Peyer's patch (tissue), 4 donors: Measurements from ENCODE around the gene MPV17L2. TPM values are rescaled to one million over a fixed set of nuclear protein-coding genes. Genes with fewer than 3 reads are reported as not detected.
"Not testable (repeated sequence)": the region's sequence is repeated elsewhere in the genome, so short reads cannot be mapped to it uniquely, and the experiment has no call there.

ENCODE experiments used
- DNase-seq, 3 donors: peaks; one replicate each; pipeline ENCODE4 v3.0.0-alpha.2; 2017 to 2019
- H3K27ac ChIP-seq, 4 donors: fragments of 200-600 bp; sonication (generic); one replicate each; pipeline ENCODE4 v1.5.1; 2016 to 2019
- H3K27me3 ChIP-seq, 2 donors: fragments of 200-600 bp; sonication (generic); one replicate each; pipeline ENCODE4 v1.5.1; 2019
- H3K36me3 ChIP-seq, 3 donors: fragments of 200-600 bp; sonication (generic); one replicate each; pipeline ENCODE4 v1.5.1; 2016 to 2019
- H3K4me1 ChIP-seq, 4 donors: fragments of 200-600 bp; sonication (generic); one replicate each; pipeline ENCODE4 v1.5.1; 2016 to 2019
- H3K4me3 ChIP-seq, 4 donors: fragments of 200-600 bp; sonication (generic); 1 replicate in 3 of 4; 2 replicates in 1 of 4; pipeline ENCODE4 v1.5.1; 2016 to 2019; ENCODE audit warnings: mild to moderate bottlenecking in 1 of 4
- H3K9me3 ChIP-seq, 4 donors: fragments of 200-600 bp; sonication (generic); one replicate each; pipeline ENCODE4 v1.5.1; 2016 to 2019; ENCODE audit warnings: mild to moderate bottlenecking in 1 of 4
- POLR2A ChIP-seq, 2 donors: fragments of 450-650 bp; IDR thresholded peaks; one replicate each; pipeline ENCODE4 v1.5.1; 2017; ENCODE audit warnings: antibody characterized with exemption in 2 of 2, mild to moderate bottlenecking in 2 of 2, moderate library complexity in 2 of 2
- total RNA-seq, 4 donors: library from RNA; depleted of rRNA; stranded (reverse); fragments of >200 nt; gene quantifications; one replicate each; pipeline ENCODE4 v1.1.0, GENCODE V29; 2016
- TF ChIP-seq, protein P1 (sequence below), 6 experiments: fragments of 450-650 bp in 4 of 6; fragments of 200-600 bp in 2 of 6; sonication (generic) in 1 of 6; IDR thresholded peaks; one replicate each; pipeline ENCODE4 v1.5.1; 2017 to 2019; ENCODE audit warnings: antibody characterized with exemption in 6 of 6, mild to moderate bottlenecking in 3 of 6, moderate library complexity in 1 of 6

Gene MPV17L2
- total RNA-seq, 4 donors from 2014 or later: 4.1 to 19.6 (median 16.0) TPM

DNA sequence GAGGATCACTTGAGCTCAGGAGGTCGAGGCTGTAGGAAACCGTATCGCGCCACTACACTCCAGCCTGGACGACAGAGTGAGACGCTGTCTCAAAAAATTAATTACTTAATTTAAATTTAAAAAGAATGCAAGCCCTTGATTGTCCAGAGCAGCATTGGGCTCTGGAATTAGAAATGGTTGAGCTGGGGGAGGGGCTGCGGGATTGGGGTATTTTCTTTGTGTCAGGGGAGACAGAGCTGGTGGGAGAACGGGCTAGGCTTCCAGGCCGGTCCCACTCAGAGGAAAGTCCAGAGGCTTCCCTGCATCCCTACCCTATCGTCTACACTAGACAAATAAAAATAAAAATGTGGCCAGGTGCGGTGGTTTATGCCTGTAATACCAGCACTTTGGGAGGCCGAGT lies 13.0 kb downstream of the MPV17L2 start:
- Histone ChIP-seq H3K36me3 (no peaks in the 10 kb centered on the region), H3K4me3 (no peak overlapping the region), H3K9me3 (no peaks in the 10 kb centered on the region), H3K27me3 (no peaks in the 10 kb centered on the region), H3K4me1 (peaks cover 0 to 26% (median 9%) of the 10 kb centered on the region in 4 donors), H3K27ac (peak overlapping the region in 2 of 4 donors; percentile 92 to 96)
- no peak for DNase-seq
- TF ChIP-seq, protein P1, sequence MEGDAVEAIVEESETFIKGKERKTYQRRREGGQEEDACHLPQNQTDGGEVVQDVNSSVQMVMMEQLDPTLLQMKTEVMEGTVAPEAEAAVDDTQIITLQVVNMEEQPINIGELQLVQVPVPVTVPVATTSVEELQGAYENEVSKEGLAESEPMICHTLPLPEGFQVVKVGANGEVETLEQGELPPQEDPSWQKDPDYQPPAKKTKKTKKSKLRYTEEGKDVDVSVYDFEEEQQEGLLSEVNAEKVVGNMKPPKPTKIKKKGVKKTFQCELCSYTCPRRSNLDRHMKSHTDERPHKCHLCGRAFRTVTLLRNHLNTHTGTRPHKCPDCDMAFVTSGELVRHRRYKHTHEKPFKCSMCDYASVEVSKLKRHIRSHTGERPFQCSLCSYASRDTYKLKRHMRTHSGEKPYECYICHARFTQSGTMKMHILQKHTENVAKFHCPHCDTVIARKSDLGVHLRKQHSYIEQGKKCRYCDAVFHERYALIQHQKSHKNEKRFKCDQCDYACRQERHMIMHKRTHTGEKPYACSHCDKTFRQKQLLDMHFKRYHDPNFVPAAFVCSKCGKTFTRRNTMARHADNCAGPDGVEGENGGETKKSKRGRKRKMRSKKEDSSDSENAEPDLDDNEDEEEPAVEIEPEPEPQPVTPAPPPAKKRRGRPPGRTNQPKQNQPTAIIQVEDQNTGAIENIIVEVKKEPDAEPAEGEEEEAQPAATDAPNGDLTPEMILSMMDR (IDR thresholded peaks at IDR 0.05): no peak
- no peak for TF ChIP-seq POLR2A (IDR thresholded peaks at IDR 0.05)

DNA sequence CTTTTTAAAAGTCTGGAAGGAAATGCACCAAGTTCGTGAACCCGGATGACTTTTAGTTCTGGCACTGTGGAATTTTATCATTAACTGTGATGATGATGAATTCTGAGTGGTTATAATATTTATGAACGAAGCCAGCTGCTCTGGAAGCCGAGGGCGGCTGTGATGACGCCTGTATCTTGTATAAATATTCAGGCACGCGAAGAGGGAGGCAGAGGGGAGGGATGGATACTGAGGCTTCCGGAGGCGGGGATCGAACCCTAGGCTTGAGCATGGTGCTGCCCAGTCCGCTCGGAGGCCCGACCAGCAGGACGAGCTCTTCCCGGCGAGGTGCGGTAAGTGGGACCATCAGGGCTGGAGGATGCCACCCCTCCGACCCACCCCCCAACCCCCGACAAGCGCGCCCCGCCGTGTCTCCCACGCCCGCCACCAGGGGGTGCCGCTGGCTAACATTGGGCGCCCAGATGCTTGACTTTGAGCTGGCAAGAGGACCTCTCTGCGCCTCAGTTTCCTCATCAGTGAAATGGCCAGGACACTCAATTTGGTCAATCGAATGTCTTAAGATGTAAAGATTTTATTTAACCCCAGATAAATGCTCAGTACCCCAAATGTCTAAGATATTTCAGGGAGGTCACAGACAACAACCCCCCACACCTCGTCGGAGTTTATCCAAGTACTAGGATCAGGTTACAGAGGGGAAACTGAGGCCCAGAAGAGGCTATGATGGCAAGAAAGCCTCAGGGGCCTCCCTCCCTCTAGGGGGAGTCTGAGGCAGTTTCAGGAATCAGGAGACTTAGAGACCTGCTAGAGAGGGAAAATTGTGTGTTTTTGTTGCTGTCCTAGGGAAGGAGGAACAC lies 15.3 kb downstream of the MPV17L2 start:
- no peaks in the 10 kb centered on the region for H3K9me3 ChIP-seq
- no peak overlapping the region for H3K4me3 ChIP-seq
- H3K36me3 ChIP-seq: no peaks in the 10 kb centered on the region
- no peaks in the 10 kb centered on the region for H3K27me3 ChIP-seq
- peaks cover 0 to 15% (median 3%) of the 10 kb centered on the region in 4 donors for H3K4me1 ChIP-seq
- H3K27ac ChIP-seq: peak overlapping the region in 2 of 4 donors; percentile 8 to 39
- TF ChIP-seq, protein P1 (IDR thresholded peaks at IDR 0.05): peak in 5 of 6 experiments; percentile 30 to 77 (median 44)
- TF ChIP-seq POLR2A (IDR thresholded peaks at IDR 0.05): no peak
- peak; percentile 38 to 67 (median 66) for DNase-seq

DNA sequence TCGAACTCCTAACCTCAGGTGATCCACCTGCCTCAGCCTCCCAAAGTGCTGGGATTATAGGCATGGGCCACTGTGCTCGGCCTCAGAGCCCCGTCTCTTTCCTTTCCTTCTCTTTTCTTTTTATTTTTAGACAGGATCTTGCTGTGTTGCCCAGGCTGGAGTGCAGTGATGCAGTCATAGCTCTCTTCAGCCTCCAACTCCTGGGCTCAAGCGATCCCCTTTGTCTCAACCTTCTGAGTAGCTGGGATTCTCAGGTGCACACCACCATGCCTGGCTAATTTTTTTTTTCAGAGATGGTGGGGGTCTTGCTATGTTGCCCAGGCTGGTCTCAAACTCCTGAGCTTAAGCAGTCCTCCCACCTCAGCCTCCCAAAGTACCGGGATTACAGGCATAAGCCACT lies 16.9 kb downstream of the MPV17L2 start:
- not testable (repeated sequence) for H3K27me3 ChIP-seq, H3K9me3 ChIP-seq, H3K4me3 ChIP-seq, H3K36me3 ChIP-seq, H3K4me1 ChIP-seq, H3K27ac ChIP-seq, DNase-seq

DNA sequence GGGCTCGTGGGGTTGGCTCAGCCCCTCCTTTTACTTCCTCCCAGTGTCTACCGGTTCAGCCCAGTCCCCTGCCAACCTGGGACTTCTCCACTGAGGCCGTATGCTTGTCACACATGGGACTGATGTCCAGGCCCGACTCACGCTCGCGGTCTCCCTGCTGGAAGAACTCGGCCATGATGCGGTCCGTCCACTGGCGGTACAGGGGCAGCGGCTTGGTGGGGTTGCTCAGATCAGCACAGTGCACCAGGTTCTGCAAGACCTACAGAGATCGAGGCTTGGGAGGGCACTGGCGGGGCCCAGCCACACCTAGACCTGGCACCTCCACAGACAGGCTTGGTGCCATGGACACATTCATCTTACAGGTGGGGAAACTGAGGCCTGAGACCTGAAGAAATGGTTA lies 18.7 kb downstream of the MPV17L2 start:
- Histone ChIP-seq H3K4me1 (no peaks in the 10 kb centered on the region), H3K9me3 (no peaks in the 10 kb centered on the region), H3K4me3 (no peak overlapping the region), H3K27me3 (no peaks in the 10 kb centered on the region), H3K36me3 (no peaks in the 10 kb centered on the region), H3K27ac (no peak overlapping the region)
- TF ChIP-seq POLR2A (IDR thresholded peaks at IDR 0.05): no peak
- TF ChIP-seq, protein P1 (IDR thresholded peaks at IDR 0.05): no peak
- DNase-seq: no peak

DNA sequence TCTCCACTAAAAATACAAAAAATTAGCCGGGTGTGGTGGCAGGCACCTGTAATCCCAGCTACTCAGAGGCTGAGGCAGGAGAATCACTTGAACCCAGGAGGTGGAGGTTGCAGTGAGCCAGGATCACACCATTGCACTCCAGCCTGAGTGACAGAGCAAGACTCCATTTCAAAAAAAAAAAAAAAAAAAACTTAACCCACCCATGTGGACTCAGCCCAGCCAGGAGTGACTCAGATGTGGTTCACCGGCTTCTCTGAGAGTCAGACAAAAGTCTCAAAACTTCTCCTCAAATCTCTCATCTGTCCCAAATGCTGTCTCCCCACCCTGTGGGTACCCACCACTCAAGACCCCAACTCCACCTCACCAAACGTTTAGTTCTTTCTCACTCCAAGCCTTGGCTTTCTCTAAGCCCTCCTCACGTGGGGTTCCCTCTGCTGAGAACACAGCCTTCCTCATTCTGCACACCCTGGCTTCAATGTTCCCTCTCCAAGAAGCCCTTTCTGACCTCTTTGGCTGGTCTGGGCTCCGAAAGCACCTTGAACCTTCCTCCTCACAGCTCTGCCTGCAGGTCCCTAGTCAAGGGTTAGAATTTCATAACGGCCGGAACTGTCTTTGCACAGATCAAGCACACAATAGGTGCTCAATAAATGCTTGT lies 21.9 kb downstream of the MPV17L2 start:
- H3K27ac ChIP-seq: no peak overlapping the region
- TF ChIP-seq, protein P1 (IDR thresholded peaks at IDR 0.05): no peak
- no peak for TF ChIP-seq POLR2A (IDR thresholded peaks at IDR 0.05)
- H3K9me3 ChIP-seq: no peaks in the 10 kb centered on the region
- no peaks in the 10 kb centered on the region for H3K4me1 ChIP-seq
- H3K4me3 ChIP-seq: no peak overlapping the region
- no peaks in the 10 kb centered on the region for H3K36me3 ChIP-seq
- DNase-seq: no peak
- H3K27me3 ChIP-seq: no peaks in the 10 kb centered on the region

DNA sequence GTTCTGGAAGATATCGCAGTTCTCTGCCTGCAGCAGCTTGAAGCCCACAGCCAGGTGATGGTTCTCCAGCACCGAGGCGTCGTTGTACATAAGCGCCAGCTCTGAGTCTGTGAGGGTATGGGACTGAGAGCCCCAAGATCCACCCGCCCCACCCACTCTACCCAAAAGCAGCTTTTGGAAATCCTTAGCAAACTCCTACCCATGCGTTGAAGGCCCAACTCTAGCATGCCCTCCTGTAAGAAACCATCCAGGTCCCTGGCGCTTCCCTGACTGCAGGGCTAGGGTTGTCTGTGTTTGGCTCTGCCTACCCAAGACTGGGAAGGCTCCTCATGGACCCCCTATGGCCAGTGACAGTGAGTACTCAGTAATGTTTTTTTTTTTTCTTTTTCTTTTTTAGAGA lies 23.8 kb downstream of the MPV17L2 start:
- Histone ChIP-seq H3K36me3 (no peaks in the 10 kb centered on the region), H3K4me3 (no peak overlapping the region), H3K27me3 (no peaks in the 10 kb centered on the region), H3K4me1 (peaks cover 0 to 7% (median 0%) of the 10 kb centered on the region in 4 donors), H3K27ac (no peak overlapping the region), H3K9me3 (no peaks in the 10 kb centered on the region)
- no peak for TF ChIP-seq POLR2A (IDR thresholded peaks at IDR 0.05)
- TF ChIP-seq, protein P1 (IDR thresholded peaks at IDR 0.05): no peak
- DNase-seq: no peak
